HEK293T (cell line): Measurements from ENCODE around the gene PTGS2.

Experiments
- FOXK2 ChIP-seq: fragments of 450-650 bp; IDR thresholded peaks from 2 replicates; pipeline ENCODE4 v1.6.1; 2016; ENCODE audit warnings: mild to moderate bottlenecking
- LEF1 ChIP-seq: fragments of 450-650 bp; IDR thresholded peaks from 2 replicates; pipeline ENCODE4 v1.6.1; 2017; ENCODE audit warnings: mild to moderate bottlenecking, borderline replicate concordance

GRCh38 chr1:186679924-186680244 is 339 bp downstream of the PTGS2 start:
- no peak for TF ChIP-seq FOXK2
- no peak for TF ChIP-seq LEF1
